ENCODE data around the gene ANTXRL.
A peak's percentile ranks its signal among the peaks of the same experiment; 100 is the strongest.
"Not testable (repeated sequence)": the region's sequence is repeated elsewhere in the genome, so short reads cannot be mapped to it uniquely, and the experiment has no call there.

ANTXRL gene

DNA sequence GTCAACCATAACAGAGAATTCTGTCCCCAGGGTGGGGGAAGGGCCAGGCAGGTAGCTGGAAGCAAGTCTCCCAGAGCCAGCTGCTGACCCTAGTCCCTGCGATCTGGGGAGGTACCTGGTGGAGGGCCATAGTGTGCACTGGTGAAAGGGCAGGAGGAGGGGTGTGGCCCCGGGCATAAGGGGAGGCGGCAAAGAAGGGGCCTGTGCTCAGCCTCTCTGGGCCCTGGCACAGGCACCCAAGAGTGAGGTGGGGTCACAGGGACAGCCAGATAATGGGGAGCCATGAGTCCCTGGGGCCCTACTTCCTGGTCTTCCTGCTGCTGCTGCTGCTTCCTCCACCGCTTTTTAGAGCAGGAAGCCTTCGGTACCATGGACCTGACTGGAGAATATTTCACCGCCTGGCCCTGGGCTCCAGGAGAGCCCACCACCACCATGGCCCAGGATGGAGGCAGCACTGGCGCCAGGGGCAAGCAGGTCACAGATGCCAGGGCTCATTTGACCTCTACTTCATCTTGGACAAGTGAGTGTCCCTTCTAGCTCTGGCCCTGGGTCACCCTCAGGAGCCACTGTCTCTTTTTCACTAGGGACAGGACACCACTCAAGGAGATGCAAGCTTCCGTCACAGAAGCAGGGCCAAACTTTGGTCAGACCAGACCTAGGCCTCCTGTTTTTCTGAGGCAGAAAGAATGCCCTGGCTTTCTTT lies at the start of gene ANTXRL:
TSS of gene ANTXRL (plus strand) at position 7 of the 703 bp plus-strand sequence. CDS start at position 273, 266 bp downstream.
- DNase-seq: no peak

GRCh38 chr10:46237815-46238510 lies 48.8 kb upstream of the ANTXRL start:
- DNase-seq: no peak

- DNase-seq: no peak
Measured at GRCh38 chr10:46239247-46239646, 47.5 kb upstream of the ANTXRL start.

DNA sequence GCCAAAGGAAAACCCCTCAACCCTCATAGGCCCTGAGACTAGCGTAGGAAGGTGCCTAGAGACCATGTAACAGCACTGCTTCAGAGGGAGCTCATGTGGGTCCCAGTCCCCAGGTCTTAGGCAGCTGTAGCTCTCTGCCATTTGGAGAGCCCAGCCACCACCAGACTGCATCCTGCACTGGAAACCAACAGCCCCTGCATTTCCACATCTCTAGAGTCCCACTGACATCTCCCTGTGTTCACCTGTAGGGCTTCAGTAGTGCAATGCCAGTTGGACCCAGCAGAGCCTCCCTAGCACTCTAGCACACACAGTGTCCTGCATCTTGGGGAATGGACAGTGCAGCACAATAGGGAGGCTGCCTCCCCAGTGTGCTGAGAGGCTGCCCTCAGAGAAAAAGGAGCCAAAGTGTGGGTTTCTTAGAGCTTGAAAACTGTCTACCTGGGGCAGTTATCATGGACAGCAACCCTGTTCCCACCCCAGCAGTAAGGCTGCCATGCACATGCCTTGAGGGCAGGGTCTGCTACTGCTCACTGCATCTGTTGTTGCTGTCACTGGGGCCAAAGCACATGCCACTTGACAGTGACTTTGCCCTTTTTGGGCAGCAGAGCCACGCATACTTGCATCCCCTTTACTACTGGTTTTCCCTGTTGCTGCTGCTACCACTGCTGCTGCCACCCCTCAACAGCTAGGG lies 46.7 kb upstream of the ANTXRL start:
- DNase-seq: no peak

DNA sequence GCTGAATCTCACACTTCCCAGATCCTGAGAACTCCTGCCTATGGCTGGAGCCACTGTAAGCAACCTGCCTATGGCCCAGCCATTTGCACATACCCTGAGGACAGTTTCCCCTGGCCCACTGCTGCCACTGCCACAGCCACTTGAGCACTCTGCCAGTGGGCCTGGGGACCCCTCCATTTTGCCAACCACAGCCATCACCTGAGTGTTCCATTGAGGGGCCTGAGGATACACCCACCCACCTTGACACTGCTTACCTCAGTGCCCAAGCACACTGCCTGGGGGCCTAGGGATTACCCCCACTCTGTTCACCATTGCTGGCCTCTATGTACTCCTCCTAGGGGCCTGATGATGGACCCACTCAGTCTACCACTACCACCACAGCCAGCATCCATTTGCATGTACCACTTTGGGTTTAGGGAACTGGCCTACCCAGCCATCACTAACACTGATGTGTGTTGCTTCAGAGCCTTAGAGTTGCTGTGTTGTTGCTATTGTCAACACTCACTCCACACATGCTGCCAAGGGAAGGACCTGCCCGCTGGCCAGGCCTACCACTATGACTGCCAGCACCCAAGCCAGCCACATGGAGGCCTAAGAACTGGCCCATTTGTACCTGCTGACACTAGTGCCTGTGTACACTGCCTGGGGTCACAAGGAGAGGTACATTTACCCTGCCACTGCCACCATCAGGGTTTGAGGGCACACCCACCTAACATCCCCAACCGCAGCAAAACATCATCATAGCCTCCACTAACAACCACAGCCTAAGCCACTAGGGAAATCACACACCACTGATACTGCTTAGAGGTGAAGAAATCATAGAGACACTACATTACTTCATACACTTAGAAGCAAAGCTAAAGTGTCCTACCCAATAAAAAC lies 45.9 kb upstream of the ANTXRL start:
- peak in 1 of 2 donors; percentile 5 for DNase-seq

DNA sequence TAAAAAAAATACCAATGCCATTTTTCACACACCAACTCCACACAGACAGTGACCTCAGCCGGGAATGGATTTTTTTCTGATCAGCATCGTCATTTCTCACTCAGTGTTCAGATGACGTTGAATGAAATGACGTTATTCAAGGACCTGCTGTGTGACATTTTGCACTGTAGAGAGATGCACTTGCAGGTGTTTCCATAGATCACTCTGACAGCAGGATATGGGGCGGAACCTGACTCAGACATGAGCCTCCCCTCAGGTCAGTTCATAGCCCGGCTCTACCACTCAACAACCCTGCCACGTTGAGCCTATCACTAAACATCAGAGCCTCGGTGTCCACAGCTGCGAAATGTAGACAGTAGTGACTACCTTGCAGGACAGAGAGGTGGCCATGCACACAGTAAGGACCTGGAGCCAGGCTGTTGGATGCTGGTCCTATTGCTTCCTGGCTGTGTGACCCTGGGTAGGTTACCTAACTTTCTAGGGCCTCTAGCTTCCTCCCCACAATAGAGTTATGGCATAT lies 41.4 kb upstream of the ANTXRL start:
- DNase-seq: no peak

GRCh38 chr10:46246400-46247180 lies 40.2 kb upstream of the ANTXRL start:
- not testable (repeated sequence) for DNase-seq

- no peak for DNase-seq
Measured at GRCh38 chr10:46247181-46247475, 39.7 kb upstream of the ANTXRL start.

DNA sequence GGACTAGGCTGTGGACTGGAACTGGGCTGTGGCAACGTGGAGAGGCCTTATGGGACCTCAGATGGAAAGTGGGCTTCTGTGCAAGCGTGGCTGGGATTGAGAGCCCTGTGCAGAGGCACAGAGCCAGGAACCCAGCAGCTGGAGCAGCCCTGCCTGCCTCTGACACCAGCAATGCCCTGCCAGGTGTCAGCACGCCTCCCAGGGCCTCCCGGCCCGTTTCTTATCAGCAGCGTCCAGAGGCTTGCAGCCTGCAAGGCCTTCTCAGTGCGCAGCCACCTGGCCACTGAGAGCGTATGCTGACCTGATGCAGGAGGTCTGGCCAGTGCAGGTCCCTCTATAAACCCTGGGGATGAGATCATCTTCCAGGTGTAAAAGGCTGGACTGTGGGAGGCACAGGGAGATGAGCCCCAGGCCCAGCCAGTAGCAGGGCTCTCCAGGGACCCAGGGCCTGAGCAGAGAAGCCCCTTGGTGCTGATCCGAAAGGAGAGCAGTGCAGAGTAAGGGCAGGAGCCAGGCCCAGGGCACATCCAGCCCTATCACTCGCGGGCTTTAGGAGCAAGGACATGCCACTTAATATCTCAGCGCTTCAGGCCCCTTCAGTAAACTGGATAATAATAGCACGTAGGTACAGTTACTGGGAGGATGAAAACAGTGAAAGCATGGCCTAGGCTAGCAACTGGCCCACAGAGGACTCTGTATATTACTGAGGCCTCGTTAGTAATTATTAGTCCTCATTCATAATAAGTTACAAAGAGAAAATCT lies 38.8 kb upstream of the ANTXRL start:
- DNase-seq: no peak

DNA sequence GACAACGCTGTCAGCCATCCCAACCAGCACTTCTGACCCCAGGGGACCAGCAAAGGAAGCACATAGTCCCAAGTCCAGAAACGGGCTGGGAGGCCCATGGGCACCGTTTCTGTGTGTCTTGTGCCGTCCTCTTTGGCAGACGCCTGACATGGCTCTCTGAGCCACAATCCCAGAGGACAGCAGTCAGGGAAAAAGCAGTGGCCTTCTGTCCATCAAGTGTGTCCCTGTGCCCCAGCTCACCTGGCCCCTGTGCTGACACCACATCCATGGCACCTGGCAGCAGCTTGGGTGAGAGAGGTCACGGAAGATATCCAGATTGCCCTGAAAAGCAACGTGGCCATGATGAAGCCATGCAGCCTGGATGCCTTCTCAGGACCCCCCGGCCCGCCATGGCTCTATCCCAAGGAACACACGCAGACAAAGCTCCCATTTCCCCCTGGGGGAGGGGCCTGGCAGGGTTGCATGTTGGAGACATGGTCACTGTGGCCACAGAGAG lies 38.1 kb upstream of the ANTXRL start:
- no peak for DNase-seq

DNA sequence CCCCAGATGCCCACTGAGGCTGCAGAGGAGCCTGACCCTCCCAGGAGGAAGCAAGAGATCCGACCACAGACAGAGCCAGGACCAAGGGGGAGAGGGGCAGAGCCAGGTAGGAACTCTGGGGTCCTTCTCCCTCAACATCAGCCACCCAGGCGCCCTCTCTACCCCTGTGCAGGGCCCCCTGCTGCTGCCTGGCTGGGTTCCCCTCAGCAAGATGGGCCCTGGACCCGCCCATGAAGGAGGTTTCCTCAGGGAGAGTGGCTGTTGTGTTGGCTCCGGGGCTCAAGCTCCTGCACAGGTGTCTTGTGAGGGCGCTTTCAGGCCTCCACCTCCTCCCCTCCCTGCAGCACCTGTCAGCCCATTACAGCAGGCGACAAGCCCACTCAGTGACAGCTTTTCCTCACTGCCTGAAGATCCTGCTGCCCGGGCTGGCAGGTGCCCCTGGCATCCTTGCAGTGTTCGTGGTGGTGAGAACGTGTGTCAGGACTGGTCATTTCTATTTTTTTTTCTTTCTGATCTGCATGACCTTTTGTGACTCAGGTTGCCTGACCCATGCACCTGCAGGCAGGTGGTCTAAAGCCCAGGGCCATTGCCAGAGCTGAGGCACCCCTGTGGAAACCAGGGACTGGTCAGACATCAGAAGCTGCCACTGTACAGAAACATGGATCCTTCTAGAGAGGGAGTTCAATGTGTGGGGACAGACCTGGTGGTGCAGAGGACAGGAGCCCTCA lies 37.0 kb upstream of the ANTXRL start:
- not testable (repeated sequence) for DNase-seq

- no peak for DNase-seq
Measured at GRCh38 chr10:46250481-46250880, 36.3 kb upstream of the ANTXRL start.

DNA sequence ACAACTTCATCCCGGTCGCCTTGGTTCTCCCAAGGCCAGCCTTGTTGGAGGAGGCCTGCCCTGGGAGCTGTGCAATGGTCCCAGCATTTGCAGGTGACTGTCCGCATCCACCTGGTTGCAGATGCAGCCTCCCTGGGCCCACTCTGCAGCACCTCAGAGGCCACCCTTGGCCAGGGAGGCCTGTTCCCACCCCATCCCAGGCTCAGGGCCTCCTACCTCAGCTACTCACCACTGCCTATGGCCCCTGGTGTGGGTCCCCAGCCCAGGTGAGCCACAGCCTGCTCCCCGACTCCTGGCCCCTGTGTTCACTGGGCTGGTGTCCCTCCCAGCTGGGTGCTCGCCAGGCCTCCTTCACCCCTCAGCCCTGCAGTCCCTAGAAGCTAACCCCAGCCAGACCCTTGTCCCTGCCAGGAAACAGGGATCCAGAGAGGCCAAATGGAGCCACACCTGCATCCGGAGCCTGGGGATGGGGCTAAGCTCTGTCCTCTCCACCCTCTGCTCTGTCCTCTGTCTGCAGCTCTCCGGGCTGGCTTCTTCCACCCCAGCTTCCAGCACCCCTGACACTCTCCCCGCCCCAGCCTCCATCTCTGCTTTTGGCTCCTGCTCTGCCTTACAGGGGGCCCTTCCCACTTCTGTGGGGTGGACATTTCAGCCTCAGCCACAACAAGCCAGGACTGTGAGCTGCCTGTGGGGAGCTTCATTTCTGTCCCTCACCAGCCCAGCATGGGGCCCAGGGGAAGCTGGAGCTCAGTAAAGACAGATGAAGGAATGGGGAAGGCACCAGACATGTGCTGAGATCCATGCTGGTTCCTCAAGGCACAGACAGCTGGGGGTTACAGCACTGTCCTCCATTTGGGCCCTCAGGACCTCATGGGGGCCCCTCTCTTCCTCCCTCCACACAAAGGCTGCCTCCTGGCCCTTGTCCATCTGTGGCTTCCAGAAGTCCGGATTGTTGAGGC lies 35.6 kb upstream of the ANTXRL start:
- no peak for DNase-seq

- DNase-seq: no peak
Measured at GRCh38 chr10:46251857-46252847, 34.6 kb upstream of the ANTXRL start.

GRCh38 chr10:46253076-46254006 lies 33.5 kb upstream of the ANTXRL start:
- DNase-seq: no peak

DNA sequence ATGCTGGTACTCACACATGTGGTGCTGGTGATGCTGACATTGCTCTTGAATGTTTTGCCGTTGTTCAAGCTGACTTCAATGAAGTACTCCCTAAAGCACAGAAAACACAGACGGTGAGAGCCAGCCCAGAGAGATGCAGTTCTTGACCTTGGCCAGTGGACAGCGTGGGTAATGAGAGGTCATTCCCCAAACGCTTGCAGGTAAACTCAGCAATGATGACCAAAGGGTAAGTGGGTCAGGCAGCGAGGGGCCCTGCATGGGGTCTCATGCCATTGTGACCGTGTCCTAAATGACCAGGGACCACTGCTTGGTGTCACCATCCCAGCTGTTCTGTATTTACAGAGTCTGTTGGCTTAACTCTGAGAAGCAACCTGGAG lies 32.8 kb upstream of the ANTXRL start:
- no peak for DNase-seq

- no peak for DNase-seq
Measured at GRCh38 chr10:46254467-46254866, 32.3 kb upstream of the ANTXRL start.

All from CD4-positive, alpha-beta T cell treated with Interleukin-1 beta for 1 hour (primary cell).